Measurements from ENCODE around the gene FBXO5. TPM values are rescaled to one million over a fixed set of nuclear protein-coding genes. Genes with fewer than 3 reads are reported as not detected.

The FBXO5 gene
- polyA plus RNA-seq, 1 of the 3 experiments (the other 2 are of a cell fraction) = 12.5 TPM

DNA sequence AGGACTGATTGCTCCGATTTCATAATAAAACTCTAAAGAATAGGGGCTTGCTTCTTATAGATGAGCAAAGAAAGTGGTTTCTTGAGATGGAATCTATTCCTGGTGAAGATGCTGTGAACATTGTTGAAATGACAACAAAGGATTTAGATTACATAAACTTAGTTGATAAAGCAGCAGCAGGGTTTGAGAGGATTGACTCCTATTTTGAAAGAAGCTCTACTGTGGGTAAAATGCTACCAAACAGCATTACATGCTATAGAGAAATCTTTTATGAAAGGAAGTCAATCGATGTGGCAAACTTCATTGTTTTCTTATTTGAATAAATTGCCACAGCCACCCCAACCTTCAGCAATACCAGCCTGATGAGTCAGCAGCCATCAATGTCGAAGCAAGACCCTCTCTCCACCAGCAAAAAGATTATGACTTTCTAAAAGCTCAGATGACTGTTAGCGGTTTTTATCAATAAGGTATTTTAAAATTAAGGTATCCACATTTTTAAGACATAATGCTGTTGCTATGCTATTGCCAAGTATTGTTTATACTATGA is 32.3 kb upstream of the FBXO5 start (continued):
- TF ChIP-seq, protein P1, sequence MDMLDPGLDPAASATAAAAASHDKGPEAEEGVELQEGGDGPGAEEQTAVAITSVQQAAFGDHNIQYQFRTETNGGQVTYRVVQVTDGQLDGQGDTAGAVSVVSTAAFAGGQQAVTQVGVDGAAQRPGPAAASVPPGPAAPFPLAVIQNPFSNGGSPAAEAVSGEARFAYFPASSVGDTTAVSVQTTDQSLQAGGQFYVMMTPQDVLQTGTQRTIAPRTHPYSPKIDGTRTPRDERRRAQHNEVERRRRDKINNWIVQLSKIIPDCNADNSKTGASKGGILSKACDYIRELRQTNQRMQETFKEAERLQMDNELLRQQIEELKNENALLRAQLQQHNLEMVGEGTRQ (IDR thresholded peaks at IDR 0.05; ENCODE audit: borderline replicate concordance, low read depth, low read length) = no peak
- no peak for TF ChIP-seq FOXM1 (IDR thresholded peaks at IDR 0.05; ENCODE audit: low read depth)
- TF ChIP-seq ELF1 (IDR thresholded peaks at IDR 0.05) = no peak
- TF ChIP-seq, protein P2, sequence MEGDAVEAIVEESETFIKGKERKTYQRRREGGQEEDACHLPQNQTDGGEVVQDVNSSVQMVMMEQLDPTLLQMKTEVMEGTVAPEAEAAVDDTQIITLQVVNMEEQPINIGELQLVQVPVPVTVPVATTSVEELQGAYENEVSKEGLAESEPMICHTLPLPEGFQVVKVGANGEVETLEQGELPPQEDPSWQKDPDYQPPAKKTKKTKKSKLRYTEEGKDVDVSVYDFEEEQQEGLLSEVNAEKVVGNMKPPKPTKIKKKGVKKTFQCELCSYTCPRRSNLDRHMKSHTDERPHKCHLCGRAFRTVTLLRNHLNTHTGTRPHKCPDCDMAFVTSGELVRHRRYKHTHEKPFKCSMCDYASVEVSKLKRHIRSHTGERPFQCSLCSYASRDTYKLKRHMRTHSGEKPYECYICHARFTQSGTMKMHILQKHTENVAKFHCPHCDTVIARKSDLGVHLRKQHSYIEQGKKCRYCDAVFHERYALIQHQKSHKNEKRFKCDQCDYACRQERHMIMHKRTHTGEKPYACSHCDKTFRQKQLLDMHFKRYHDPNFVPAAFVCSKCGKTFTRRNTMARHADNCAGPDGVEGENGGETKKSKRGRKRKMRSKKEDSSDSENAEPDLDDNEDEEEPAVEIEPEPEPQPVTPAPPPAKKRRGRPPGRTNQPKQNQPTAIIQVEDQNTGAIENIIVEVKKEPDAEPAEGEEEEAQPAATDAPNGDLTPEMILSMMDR (IDR thresholded peaks at IDR 0.05) = no peak
- TF ChIP-seq TEAD4 (IDR thresholded peaks at IDR 0.05; ENCODE audit: borderline replicate concordance, insufficient read depth) = no peak
- TF ChIP-seq FOSL2 (IDR thresholded peaks at IDR 0.05; ENCODE audit: borderline replicate concordance, low read depth) = no peak
- no peak for TF ChIP-seq FOXJ3 (CRISPR knock-in tag; IDR thresholded peaks at IDR 0.05)
- TF ChIP-seq NFIC (IDR thresholded peaks at IDR 0.05; ENCODE audit: borderline replicate concordance) = no peak

DNA sequence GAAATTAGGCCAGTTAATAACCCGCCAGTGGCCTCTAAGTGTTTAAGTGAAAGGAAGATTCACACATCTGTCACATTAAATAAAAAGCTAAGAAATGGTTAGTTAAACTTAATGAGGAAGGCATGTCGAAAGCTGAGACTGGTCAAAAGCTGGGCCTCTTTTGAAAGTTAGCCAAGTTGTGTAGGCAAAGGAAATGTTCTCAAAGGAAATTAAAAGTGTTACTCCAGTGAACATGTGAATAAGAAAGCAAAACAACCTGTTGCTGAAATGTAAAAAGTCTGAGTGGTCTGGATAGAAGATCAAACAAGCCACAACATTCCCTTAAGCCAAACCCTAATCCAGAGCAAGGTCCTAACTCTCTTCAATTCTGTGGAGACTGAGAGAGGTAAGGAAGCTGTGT is 30.6 kb upstream of the FBXO5 start:
- H3K4me1 ChIP-seq (ENCODE audit: control insufficient read depth in 1 of 2, insufficient read depth in 2 of 2, low read depth in 1 of 2, low read length in 1 of 2) = no peaks in the 10 kb centered on the region
- 93% methylated on average over 2 of the region's 2 CpGs for WGBS (ENCODE audit: low lambda C conversion rate)
- no peak for DNase-seq
- H3K4me2 ChIP-seq = no peak overlapping the region
- no peak overlapping the region for H2AFZ ChIP-seq (ENCODE audit: low read depth)
- H3K27ac ChIP-seq (ENCODE audit: low read depth in 2 of 2, low read length in 1 of 2) = no peak overlapping the region
- no peaks in the 10 kb centered on the region for H3K9me2 ChIP-seq
- no peak overlapping the region for H3K4me3 ChIP-seq (ENCODE audit: low read depth in 2 of 2, low read length in 1 of 2)
- H3K27me3 ChIP-seq (ENCODE audit: insufficient read depth) = no peaks in the 10 kb centered on the region
- no peaks in the 10 kb centered on the region for H3K79me2 ChIP-seq (ENCODE audit: insufficient read depth)
- peaks cover 0 to 5% of the 10 kb centered on the region in 2 experiments for H3K36me3 ChIP-seq (replicated peaks in 1 of 2; ENCODE audit: control insufficient read depth in 1 of 2, insufficient read depth in 2 of 2, low read length in 1 of 2)
- H3F3A ChIP-seq (replicated peaks; ENCODE audit: insufficient read depth) = no peaks in the 10 kb centered on the region
- POLR2A ChIA-PET = no interaction called here
- CTCF ChIA-PET = interaction anchor here (2.3 kb wide), 1 partner anchor 10 kb away, joined by 7 read pairs; no protein-coding TSS in a partner anchor
- no peaks in the 10 kb centered on the region for H4K20me1 ChIP-seq (ENCODE audit: insufficient read depth)
- no peaks in the 10 kb centered on the region for H3K9me3 ChIP-seq
- no peak overlapping the region for H3K9ac ChIP-seq
- TF ChIP-seq RCOR1 (IDR thresholded peaks at IDR 0.05; ENCODE audit: low read length) (no peak), EP300 (IDR thresholded peaks at IDR 0.05; ENCODE audit: borderline replicate concordance in 1 of 2, low read depth in 1 of 2, low read length in 1 of 2) (no peak), FOSL2 (IDR thresholded peaks at IDR 0.05; ENCODE audit: borderline replicate concordance, low read depth) (no peak), RAD21 (IDR thresholded peaks at IDR 0.05; ENCODE audit: low read length) (no peak), GATA2 (CRISPR knock-in tag; IDR thresholded peaks at IDR 0.05) (no peak), SMC3 (IDR thresholded peaks at IDR 0.05; ENCODE audit: low read depth, low read length) (no peak), CHD2 (IDR thresholded peaks at IDR 0.05; ENCODE audit: low read length, partially characterized antibody) (no peak), JUND (IDR thresholded peaks at IDR 0.05) (no peak), MEF2A (IDR thresholded peaks at IDR 0.05; ENCODE audit: borderline replicate concordance, low read depth) (no peak), NFIC (IDR thresholded peaks at IDR 0.05; ENCODE audit: borderline replicate concordance) (no peak), GABPA (IDR thresholded peaks at IDR 0.05; ENCODE audit: low read depth) (no peak), TAF1 (IDR thresholded peaks at IDR 0.05; ENCODE audit: borderline replicate concordance, low read depth, low read length) (no peak), ELF1 (IDR thresholded peaks at IDR 0.05) (no peak), TCF12 (IDR thresholded peaks at IDR 0.05) (no peak)
- TF ChIP-seq, protein P3, sequence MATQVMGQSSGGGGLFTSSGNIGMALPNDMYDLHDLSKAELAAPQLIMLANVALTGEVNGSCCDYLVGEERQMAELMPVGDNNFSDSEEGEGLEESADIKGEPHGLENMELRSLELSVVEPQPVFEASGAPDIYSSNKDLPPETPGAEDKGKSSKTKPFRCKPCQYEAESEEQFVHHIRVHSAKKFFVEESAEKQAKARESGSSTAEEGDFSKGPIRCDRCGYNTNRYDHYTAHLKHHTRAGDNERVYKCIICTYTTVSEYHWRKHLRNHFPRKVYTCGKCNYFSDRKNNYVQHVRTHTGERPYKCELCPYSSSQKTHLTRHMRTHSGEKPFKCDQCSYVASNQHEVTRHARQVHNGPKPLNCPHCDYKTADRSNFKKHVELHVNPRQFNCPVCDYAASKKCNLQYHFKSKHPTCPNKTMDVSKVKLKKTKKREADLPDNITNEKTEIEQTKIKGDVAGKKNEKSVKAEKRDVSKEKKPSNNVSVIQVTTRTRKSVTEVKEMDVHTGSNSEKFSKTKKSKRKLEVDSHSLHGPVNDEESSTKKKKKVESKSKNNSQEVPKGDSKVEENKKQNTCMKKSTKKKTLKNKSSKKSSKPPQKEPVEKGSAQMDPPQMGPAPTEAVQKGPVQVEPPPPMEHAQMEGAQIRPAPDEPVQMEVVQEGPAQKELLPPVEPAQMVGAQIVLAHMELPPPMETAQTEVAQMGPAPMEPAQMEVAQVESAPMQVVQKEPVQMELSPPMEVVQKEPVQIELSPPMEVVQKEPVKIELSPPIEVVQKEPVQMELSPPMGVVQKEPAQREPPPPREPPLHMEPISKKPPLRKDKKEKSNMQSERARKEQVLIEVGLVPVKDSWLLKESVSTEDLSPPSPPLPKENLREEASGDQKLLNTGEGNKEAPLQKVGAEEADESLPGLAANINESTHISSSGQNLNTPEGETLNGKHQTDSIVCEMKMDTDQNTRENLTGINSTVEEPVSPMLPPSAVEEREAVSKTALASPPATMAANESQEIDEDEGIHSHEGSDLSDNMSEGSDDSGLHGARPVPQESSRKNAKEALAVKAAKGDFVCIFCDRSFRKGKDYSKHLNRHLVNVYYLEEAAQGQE (IDR thresholded peaks at IDR 0.05; ENCODE audit: low read depth, low read length) = no peak
- TF ChIP-seq, protein P4, sequence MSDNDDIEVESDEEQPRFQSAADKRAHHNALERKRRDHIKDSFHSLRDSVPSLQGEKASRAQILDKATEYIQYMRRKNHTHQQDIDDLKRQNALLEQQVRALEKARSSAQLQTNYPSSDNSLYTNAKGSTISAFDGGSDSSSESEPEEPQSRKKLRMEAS (IDR thresholded peaks at IDR 0.05; ENCODE audit: low read depth) = no peak
- TF ChIP-seq, protein P5, sequence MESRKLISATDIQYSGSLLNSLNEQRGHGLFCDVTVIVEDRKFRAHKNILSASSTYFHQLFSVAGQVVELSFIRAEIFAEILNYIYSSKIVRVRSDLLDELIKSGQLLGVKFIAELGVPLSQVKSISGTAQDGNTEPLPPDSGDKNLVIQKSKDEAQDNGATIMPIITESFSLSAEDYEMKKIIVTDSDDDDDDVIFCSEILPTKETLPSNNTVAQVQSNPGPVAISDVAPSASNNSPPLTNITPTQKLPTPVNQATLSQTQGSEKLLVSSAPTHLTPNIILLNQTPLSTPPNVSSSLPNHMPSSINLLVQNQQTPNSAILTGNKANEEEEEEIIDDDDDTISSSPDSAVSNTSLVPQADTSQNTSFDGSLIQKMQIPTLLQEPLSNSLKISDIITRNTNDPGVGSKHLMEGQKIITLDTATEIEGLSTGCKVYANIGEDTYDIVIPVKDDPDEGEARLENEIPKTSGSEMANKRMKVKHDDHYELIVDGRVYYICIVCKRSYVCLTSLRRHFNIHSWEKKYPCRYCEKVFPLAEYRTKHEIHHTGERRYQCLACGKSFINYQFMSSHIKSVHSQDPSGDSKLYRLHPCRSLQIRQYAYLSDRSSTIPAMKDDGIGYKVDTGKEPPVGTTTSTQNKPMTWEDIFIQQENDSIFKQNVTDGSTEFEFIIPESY (IDR thresholded peaks at IDR 0.05; ENCODE audit: borderline replicate concordance, low read depth) = no peak
- TF ChIP-seq, protein P6, sequence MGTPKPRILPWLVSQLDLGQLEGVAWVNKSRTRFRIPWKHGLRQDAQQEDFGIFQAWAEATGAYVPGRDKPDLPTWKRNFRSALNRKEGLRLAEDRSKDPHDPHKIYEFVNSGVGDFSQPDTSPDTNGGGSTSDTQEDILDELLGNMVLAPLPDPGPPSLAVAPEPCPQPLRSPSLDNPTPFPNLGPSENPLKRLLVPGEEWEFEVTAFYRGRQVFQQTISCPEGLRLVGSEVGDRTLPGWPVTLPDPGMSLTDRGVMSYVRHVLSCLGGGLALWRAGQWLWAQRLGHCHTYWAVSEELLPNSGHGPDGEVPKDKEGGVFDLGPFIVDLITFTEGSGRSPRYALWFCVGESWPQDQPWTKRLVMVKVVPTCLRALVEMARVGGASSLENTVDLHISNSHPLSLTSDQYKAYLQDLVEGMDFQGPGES (IDR thresholded peaks at IDR 0.05; ENCODE audit: low read depth, low read length) = no peak
